Chondrocyte (in vitro differentiated cells): ENCODE measurements around the gene PIGP. TPM values are rescaled to one million over a fixed set of nuclear protein-coding genes. Genes with fewer than 3 reads are reported as not detected.

Source experiments
- DNase-seq: peaks from one replicate; pipeline ENCODE4 v3.0.0; 2021; ENCODE audit warnings: mixed read lengths, low spot score
- H3K27ac Mint-ChIP-seq: one replicate; pipeline ENCODE4 v1.8.0; 2021; ENCODE audit warnings: mild to moderate bottlenecking, moderate library complexity, mixed read lengths; ENCODE audit not compliant: unreplicated experiment
- H3K27me3 Mint-ChIP-seq: 2 replicates; pipeline ENCODE4 v1.8.0; 2021; ENCODE audit warnings: low read depth, mixed read lengths
- H3K36me3 Mint-ChIP-seq: 2 replicates; pipeline ENCODE4 v1.8.0; 2021; ENCODE audit warnings: low read depth, mixed read lengths
- H3K4me1 Mint-ChIP-seq: 2 replicates; pipeline ENCODE4 v1.8.0; 2021; ENCODE audit warnings: low read depth, mild to moderate bottlenecking, mixed read lengths
- H3K4me3 Mint-ChIP-seq: one replicate; pipeline ENCODE4 v1.8.0; 2021; ENCODE audit warnings: mild to moderate bottlenecking, moderate library complexity, mixed read lengths; ENCODE audit not compliant: unreplicated experiment
- H3K9me3 Mint-ChIP-seq: 2 replicates; pipeline ENCODE4 v1.8.0; 2021; ENCODE audit warnings: low read depth, mixed read lengths
- CTCF ChIP-seq: fragments of 200-600 bp; sonication (generic); IDR thresholded peaks from 2 replicates; pipeline ENCODE4 v1.5.0; 2021; ENCODE audit warnings: antibody characterized with exemption, mild to moderate bottlenecking, moderate library complexity
- total RNA-seq: library from RNA; stranded (reverse); gene quantifications from 3 replicates; pipeline ENCODE4 v1.2.1, GENCODE V29; 2021

PIGP gene
- total RNA-seq, 1 donor from 2014 or later = 15.0 TPM

- peak overlapping the region; percentile 91 for H3K4me3 Mint-ChIP-seq
- peaks cover 4% of the 10 kb centered on the region for H3K9me3 Mint-ChIP-seq
- no peak for DNase-seq
- peak; percentile 25 for TF ChIP-seq CTCF
- H3K27me3 Mint-ChIP-seq = no peaks in the 10 kb centered on the region
- peaks cover 58% of the 10 kb centered on the region for H3K4me1 Mint-ChIP-seq
- peaks cover 3% of the 10 kb centered on the region for H3K36me3 Mint-ChIP-seq
- H3K27ac Mint-ChIP-seq = peak overlapping the region; percentile 99
Observed at GRCh38 chr21:37074546-37074945, 1.7 kb upstream of the PIGP start.

- Mint-ChIP-seq H3K9me3 (peaks cover 2% of the 10 kb centered on the region), H3K27ac (peak overlapping the region; percentile 99), H3K4me1 (peaks cover 55% of the 10 kb centered on the region), H3K36me3 (peaks cover 4% of the 10 kb centered on the region), H3K27me3 (no peaks in the 10 kb centered on the region), H3K4me3 (peak overlapping the region; percentile 91)
- TF ChIP-seq CTCF = no peak
- no peak for DNase-seq
Observed at GRCh38 chr21:37074197-37074510, 1.3 kb upstream of the PIGP start.

- H3K4me3 Mint-ChIP-seq = peak overlapping the region; percentile 91
- peak; percentile 93 for DNase-seq
- H3K9me3 Mint-ChIP-seq = no peaks in the 10 kb centered on the region
- H3K4me1 Mint-ChIP-seq = peaks cover 51% of the 10 kb centered on the region
- peaks cover 5% of the 10 kb centered on the region for H3K36me3 Mint-ChIP-seq
- H3K27me3 Mint-ChIP-seq = no peaks in the 10 kb centered on the region
- peak; percentile 52 for TF ChIP-seq CTCF
- H3K27ac Mint-ChIP-seq = peak overlapping the region; percentile 99
Observed at GRCh38 chr21:37073417-37074196, 736 bp upstream of the PIGP start.

GRCh38 chr21:37072274-37072987 lies 440 bp downstream of the PIGP start:
- Mint-ChIP-seq H3K36me3 (peaks cover 8% of the 10 kb centered on the region), H3K27ac (peak overlapping the region; percentile 99), H3K9me3 (no peaks in the 10 kb centered on the region), H3K4me1 (peaks cover 41% of the 10 kb centered on the region), H3K4me3 (peak overlapping the region; percentile 89), H3K27me3 (no peaks in the 10 kb centered on the region)
- no peak for TF ChIP-seq CTCF
- DNase-seq = peak; percentile 98

GRCh38 chr21:37071561-37072273 lies 1.2 kb downstream of the PIGP start:
- peaks cover 38% of the 10 kb centered on the region for H3K4me1 Mint-ChIP-seq
- H3K36me3 Mint-ChIP-seq = peaks cover 8% of the 10 kb centered on the region
- H3K4me3 Mint-ChIP-seq = peak overlapping the region; percentile 89
- no peaks in the 10 kb centered on the region for H3K9me3 Mint-ChIP-seq
- H3K27me3 Mint-ChIP-seq = no peaks in the 10 kb centered on the region
- DNase-seq = no peak
- TF ChIP-seq CTCF = no peak
- H3K27ac Mint-ChIP-seq = peak overlapping the region; percentile 99
